H1 (cell line): ENCODE measurements around the gene RHEX. TPM values are rescaled to one million over a fixed set of nuclear protein-coding genes. Genes with fewer than 3 reads are reported as not detected.

Source experiments
- CREB1 ChIP-seq: IDR thresholded peaks from 2 replicates; pipeline ENCODE4 v1.6.1; 2012; ENCODE audit warnings: inconsistent platforms
- CTBP2 ChIP-seq: IDR thresholded peaks from 2 replicates; pipeline ENCODE4 v1.7.0; 2011; ENCODE audit warnings: borderline replicate concordance, mild to moderate bottlenecking, moderate library complexity, mixed read lengths, low read length; ENCODE audit not compliant: insufficient read depth, insufficient read length
- EGR1 ChIP-seq: IDR thresholded peaks from 2 replicates; pipeline ENCODE4 v1.6.1; 2011; ENCODE audit warnings: low read depth, low read length, borderline replicate concordance
- EP300 ChIP-seq, 2 experiments: IDR thresholded peaks; 1 replicate in 1 of 2; 2 replicates in 1 of 2; pipeline ENCODE4 v1.6.1; 2011 to 2012; ENCODE audit warnings: low read depth in 2 of 2, low read length in 2 of 2, mild to moderate bottlenecking in 2 of 2, borderline replicate concordance in 1 of 2, inconsistent platforms in 1 of 2, moderate library complexity in 1 of 2
- NRF1 ChIP-seq: IDR thresholded peaks from 2 replicates; pipeline ENCODE4 v1.6.1; 2011; ENCODE audit warnings: mild to moderate bottlenecking, low read depth, low read length, improper control_type of control experiment
- SIRT6 ChIP-seq: IDR thresholded peaks from one replicate; pipeline ENCODE4 v1.7.1; 2012; ENCODE audit warnings: low read length, inconsistent platforms
- SIX5 ChIP-seq: IDR thresholded peaks from 2 replicates; pipeline ENCODE4 v1.6.1; 2011; ENCODE audit warnings: mild to moderate bottlenecking, low read depth, low read length
- TEAD4 ChIP-seq: IDR thresholded peaks from 2 replicates; pipeline ENCODE4 v1.6.1; 2012; ENCODE audit warnings: low read depth, low read length, inconsistent platforms, mixed read lengths
- polyA plus RNA-seq, 7 experiments: library from polyadenylated mRNA; depleted of rRNA in 3 of 7; stranded (reverse) in 5 of 7; unstranded in 2 of 7; fragments of >200 nt in 5 of 7; fragments of 200-250 nt in 2 of 7; gene quantifications; 1 replicate in 5 of 7; 2 replicates in 1 of 7; 4 replicates in 1 of 7; pipeline versions ENCODE4 v1.2.1 to v1.2.3, GENCODE V29; 2011 to 2013; ENCODE audit warnings: missing spikeins in 2 of 7, mixed read lengths in 2 of 7
- total RNA-seq: library from RNA; stranded (reverse); fragmentation: NEBNext Ultra II Directional; extraction: Animal tissue kit (Norgen Biotek cat#: 25700); gene quantifications from 2 replicates; pipeline ENCODE4 v1.2.1, GENCODE V29; 2021
- TF ChIP-seq, protein P1 (sequence below): fragments of 300-600 bp; sonication (generic); IDR thresholded peaks from 2 replicates; pipeline ENCODE4 v1.7.1; 2012; ENCODE audit warnings: low read length, moderate library complexity, mild to moderate bottlenecking, inconsistent platforms; ENCODE audit not compliant: insufficient replicate concordance

RHEX gene
- total and polyA plus RNA-seq, 2 of the 8 experiments (the other 6 are each of a cell fraction or from before 2014, with no cell fraction given): not detected

DNA sequence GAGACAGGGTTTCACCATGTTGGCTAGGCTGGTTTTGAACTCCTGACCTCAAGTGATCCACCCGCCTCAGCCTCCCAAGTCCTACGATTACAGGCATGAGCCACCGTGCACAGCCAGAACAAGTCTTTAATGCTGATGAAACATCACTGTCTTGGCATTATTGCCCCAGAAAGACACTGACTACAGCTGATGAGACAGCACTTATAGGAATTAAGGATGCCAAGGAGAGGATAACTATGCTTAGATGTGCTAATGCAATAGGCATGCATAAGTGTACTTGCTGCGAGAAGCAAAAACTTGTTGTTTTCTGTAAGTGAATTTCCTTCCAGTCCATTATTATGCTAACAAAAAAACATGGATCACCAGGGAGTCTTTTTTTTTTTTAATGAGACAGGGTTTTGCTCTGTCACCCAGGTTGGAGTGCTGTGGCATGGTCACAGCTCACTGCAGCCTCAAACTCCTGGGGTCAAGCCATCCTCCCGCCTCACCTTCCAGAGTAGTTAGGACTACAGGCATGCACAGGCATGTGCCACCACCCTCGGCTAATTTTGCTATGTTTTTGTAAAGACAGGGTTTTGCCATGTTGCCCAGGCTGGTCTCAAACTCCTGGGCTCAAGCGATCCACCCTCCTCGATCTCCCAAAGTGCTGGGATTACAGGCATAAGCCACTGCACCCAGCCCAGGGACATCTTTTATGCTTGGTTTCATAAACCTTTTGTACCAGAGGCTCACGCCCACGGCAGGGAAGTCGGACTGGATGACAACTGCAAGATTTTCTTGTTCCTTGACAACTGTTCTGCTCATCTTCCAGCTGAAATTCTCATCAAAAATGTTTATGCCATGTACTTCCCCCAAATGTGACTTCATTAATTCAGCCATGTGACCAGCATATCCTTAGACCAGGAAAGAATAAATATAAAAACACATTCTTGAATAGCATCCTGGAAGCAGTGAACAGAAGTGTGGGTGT lies 23.1 kb downstream of the RHEX start (continued):
- TF ChIP-seq CTBP2 (no peak), EGR1 (no peak), NRF1 (no peak), SIRT6 (no peak), SIX5 (no peak), EP300 (IDR thresholded peaks at IDR 0.05; ENCODE audit: borderline replicate concordance in 1 of 2, low read depth in 2 of 2, low read length in 2 of 2) (no peak), CREB1 (no peak), TEAD4 (no peak)
- TF ChIP-seq, protein P1, sequence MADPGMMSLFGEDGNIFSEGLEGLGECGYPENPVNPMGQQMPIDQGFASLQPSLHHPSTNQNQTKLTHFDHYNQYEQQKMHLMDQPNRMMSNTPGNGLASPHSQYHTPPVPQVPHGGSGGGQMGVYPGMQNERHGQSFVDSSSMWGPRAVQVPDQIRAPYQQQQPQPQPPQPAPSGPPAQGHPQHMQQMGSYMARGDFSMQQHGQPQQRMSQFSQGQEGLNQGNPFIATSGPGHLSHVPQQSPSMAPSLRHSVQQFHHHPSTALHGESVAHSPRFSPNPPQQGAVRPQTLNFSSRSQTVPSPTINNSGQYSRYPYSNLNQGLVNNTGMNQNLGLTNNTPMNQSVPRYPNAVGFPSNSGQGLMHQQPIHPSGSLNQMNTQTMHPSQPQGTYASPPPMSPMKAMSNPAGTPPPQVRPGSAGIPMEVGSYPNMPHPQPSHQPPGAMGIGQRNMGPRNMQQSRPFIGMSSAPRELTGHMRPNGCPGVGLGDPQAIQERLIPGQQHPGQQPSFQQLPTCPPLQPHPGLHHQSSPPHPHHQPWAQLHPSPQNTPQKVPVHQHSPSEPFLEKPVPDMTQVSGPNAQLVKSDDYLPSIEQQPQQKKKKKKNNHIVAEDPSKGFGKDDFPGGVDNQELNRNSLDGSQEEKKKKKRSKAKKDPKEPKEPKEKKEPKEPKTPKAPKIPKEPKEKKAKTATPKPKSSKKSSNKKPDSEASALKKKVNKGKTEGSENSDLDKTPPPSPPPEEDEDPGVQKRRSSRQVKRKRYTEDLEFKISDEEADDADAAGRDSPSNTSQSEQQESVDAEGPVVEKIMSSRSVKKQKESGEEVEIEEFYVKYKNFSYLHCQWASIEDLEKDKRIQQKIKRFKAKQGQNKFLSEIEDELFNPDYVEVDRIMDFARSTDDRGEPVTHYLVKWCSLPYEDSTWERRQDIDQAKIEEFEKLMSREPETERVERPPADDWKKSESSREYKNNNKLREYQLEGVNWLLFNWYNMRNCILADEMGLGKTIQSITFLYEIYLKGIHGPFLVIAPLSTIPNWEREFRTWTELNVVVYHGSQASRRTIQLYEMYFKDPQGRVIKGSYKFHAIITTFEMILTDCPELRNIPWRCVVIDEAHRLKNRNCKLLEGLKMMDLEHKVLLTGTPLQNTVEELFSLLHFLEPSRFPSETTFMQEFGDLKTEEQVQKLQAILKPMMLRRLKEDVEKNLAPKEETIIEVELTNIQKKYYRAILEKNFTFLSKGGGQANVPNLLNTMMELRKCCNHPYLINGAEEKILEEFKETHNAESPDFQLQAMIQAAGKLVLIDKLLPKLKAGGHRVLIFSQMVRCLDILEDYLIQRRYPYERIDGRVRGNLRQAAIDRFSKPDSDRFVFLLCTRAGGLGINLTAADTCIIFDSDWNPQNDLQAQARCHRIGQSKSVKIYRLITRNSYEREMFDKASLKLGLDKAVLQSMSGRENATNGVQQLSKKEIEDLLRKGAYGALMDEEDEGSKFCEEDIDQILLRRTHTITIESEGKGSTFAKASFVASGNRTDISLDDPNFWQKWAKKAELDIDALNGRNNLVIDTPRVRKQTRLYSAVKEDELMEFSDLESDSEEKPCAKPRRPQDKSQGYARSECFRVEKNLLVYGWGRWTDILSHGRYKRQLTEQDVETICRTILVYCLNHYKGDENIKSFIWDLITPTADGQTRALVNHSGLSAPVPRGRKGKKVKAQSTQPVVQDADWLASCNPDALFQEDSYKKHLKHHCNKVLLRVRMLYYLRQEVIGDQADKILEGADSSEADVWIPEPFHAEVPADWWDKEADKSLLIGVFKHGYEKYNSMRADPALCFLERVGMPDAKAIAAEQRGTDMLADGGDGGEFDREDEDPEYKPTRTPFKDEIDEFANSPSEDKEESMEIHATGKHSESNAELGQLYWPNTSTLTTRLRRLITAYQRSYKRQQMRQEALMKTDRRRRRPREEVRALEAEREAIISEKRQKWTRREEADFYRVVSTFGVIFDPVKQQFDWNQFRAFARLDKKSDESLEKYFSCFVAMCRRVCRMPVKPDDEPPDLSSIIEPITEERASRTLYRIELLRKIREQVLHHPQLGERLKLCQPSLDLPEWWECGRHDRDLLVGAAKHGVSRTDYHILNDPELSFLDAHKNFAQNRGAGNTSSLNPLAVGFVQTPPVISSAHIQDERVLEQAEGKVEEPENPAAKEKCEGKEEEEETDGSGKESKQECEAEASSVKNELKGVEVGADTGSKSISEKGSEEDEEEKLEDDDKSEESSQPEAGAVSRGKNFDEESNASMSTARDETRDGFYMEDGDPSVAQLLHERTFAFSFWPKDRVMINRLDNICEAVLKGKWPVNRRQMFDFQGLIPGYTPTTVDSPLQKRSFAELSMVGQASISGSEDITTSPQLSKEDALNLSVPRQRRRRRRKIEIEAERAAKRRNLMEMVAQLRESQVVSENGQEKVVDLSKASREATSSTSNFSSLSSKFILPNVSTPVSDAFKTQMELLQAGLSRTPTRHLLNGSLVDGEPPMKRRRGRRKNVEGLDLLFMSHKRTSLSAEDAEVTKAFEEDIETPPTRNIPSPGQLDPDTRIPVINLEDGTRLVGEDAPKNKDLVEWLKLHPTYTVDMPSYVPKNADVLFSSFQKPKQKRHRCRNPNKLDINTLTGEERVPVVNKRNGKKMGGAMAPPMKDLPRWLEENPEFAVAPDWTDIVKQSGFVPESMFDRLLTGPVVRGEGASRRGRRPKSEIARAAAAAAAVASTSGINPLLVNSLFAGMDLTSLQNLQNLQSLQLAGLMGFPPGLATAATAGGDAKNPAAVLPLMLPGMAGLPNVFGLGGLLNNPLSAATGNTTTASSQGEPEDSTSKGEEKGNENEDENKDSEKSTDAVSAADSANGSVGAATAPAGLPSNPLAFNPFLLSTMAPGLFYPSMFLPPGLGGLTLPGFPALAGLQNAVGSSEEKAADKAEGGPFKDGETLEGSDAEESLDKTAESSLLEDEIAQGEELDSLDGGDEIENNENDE: no peak
